ENCODE data around the gene CAMK1.

The CAMK1 gene

GRCh38 chr3:9780910-9781309, 11.2 kb upstream of the CAMK1 start:
- no peak overlapping the region for H3K4me3 ChIP-seq (ENCODE audit: low read length)
- DNase-seq (ENCODE audit: low read depth) = no peak
- TF ChIP-seq CTCF (conservative IDR thresholded peaks at IDR 0.05; ENCODE audit: low read depth, low read length) = no peak

GRCh38 chr3:9780458-9780812, 10.7 kb upstream of the CAMK1 start:
- no peak for DNase-seq (ENCODE audit: low read depth)
- no peak for TF ChIP-seq CTCF (conservative IDR thresholded peaks at IDR 0.05; ENCODE audit: low read depth, low read length)

GRCh38 chr3:9779721-9780457, 10.1 kb upstream of the CAMK1 start:
- no peak for TF ChIP-seq CTCF (conservative IDR thresholded peaks at IDR 0.05; ENCODE audit: low read depth, low read length)
- no peak overlapping the region for H3K4me3 ChIP-seq (ENCODE audit: low read length)
- DNase-seq (ENCODE audit: low read depth) = no peak

More at GRCh38 chr3:9780458-9780812, 10.7 kb upstream of the CAMK1 start:
- no peak overlapping the region for H3K4me3 ChIP-seq (ENCODE audit: low read length)

- DNase-seq (ENCODE audit: low read depth) = no peak
- TF ChIP-seq CTCF (conservative IDR thresholded peaks at IDR 0.05; ENCODE audit: low read depth, low read length) = no peak
- no peak overlapping the region for H3K4me3 ChIP-seq (ENCODE audit: low read length)
These were observed 9.4 kb upstream of the CAMK1 start for GRCh38 chr3:9779075-9779593.

GRCh38 chr3:9778143-9779074, 8.7 kb upstream of the CAMK1 start:
- TF ChIP-seq CTCF (conservative IDR thresholded peaks at IDR 0.05; ENCODE audit: low read depth, low read length) = no peak
- DNase-seq (ENCODE audit: low read depth) = no peak
- H3K4me3 ChIP-seq (ENCODE audit: low read length) = no peak overlapping the region

GRCh38 chr3:9777694-9778021, 7.9 kb upstream of the CAMK1 start:
- no peak for DNase-seq (ENCODE audit: low read depth)
- TF ChIP-seq CTCF (conservative IDR thresholded peaks at IDR 0.05; ENCODE audit: low read depth, low read length) = no peak
- H3K4me3 ChIP-seq (ENCODE audit: low read length) = no peak overlapping the region

Measured in retinal pigment epithelial cell (primary cell).